Measurements from ENCODE around the gene GRID2. TPM values are rescaled to one million over a fixed set of nuclear protein-coding genes. Genes with fewer than 3 reads are reported as not detected.

Gene GRID2
- total and polyA plus RNA-seq, 8 donors: 0.14 to 0.36 (median 0.22) TPM

DNA sequence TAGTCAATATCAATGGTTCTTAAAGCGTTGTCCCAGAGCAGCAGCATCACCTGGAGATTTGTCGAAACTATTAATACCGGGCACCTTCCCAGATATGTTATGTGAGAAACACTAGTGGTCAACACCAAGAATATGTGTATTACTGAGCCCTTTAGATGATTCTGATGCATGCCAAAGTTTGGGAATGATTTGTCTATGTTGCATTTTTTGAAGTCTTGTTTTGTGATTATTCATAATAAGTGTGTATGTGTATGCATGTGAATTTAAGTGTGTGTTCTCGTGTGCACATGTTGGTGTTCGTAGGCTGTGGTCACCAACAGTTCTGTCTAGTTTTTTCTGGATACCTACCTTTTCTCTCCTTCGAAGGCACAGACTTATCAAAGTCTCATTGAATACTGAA, 749.4 kb downstream of the GRID2 start:
- no peak overlapping the region for H3K27ac ChIP-seq
- TF ChIP-seq, protein P1, sequence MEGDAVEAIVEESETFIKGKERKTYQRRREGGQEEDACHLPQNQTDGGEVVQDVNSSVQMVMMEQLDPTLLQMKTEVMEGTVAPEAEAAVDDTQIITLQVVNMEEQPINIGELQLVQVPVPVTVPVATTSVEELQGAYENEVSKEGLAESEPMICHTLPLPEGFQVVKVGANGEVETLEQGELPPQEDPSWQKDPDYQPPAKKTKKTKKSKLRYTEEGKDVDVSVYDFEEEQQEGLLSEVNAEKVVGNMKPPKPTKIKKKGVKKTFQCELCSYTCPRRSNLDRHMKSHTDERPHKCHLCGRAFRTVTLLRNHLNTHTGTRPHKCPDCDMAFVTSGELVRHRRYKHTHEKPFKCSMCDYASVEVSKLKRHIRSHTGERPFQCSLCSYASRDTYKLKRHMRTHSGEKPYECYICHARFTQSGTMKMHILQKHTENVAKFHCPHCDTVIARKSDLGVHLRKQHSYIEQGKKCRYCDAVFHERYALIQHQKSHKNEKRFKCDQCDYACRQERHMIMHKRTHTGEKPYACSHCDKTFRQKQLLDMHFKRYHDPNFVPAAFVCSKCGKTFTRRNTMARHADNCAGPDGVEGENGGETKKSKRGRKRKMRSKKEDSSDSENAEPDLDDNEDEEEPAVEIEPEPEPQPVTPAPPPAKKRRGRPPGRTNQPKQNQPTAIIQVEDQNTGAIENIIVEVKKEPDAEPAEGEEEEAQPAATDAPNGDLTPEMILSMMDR (IDR thresholded peaks at IDR 0.05): no peak
- intact Hi-C loops (cut with DNase I): no loop called here
- H3K9me3 ChIP-seq: no peaks in the 10 kb centered on the region
- no peak for ATAC-seq
- no peak for DNase-seq
- H3K4me1 ChIP-seq: no peaks in the 10 kb centered on the region
- H3K4me3 ChIP-seq: no peak overlapping the region
- H3K27me3 ChIP-seq: no peaks in the 10 kb centered on the region
- H3K36me3 ChIP-seq: no peaks in the 10 kb centered on the region

DNA sequence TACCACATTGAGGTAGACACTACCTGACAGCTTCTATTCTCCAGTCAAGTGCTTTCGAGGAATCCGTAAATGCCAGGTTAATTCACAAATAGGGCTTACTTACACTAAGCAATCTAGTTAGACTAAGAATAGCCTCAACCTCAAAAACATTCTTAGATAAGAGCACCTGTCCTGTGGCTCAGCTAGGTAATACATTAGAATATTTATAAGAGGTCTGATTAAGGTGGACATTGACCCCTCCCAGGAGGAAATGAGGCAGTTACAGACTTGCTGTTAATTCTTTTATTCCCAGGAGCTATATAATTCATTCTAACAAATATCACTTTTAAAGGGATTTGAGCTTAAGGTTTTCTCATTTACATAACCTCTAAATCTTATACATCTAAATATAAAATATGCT, 758.1 kb downstream of the GRID2 start:
- Histone ChIP-seq H3K36me3 (no peaks in the 10 kb centered on the region), H3K4me1 (no peaks in the 10 kb centered on the region), H3K4me3 (no peak overlapping the region), H3K9me3 (no peaks in the 10 kb centered on the region), H3K27ac (no peak overlapping the region), H3K27me3 (no peaks in the 10 kb centered on the region)
- TF ChIP-seq, protein P1 (IDR thresholded peaks at IDR 0.05): no peak
- DNase-seq (no peak), ATAC-seq (no peak)
- intact Hi-C loops (cut with DNase I): no loop called here

DNA sequence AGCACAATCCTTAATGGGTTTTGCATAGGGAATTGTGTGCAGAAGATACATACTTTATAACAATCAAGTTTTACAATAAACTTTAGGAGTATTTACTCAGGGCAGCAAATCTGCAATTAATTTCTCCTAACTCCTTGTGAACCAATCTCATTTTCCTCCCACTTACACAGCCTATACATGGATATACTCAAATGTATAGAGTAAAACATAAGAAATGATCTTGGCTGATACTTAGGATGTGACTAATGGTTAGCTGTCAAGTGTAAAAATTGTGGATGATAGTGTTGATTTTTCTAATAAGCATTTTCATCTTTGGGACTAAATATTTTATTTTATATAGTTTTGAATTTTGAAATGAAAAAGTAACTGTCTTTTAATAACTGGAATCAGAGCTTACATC, 759.6 kb downstream of the GRID2 start:
- TF ChIP-seq, protein P1 (IDR thresholded peaks at IDR 0.05): no peak
- Histone ChIP-seq H3K27me3 (no peaks in the 10 kb centered on the region), H3K9me3 (no peaks in the 10 kb centered on the region), H3K27ac (no peak overlapping the region), H3K4me3 (no peak overlapping the region), H3K36me3 (no peaks in the 10 kb centered on the region), H3K4me1 (no peaks in the 10 kb centered on the region)
- ATAC-seq (no peak), DNase-seq (no peak)
- intact Hi-C loops (cut with DNase I): no loop called here

DNA sequence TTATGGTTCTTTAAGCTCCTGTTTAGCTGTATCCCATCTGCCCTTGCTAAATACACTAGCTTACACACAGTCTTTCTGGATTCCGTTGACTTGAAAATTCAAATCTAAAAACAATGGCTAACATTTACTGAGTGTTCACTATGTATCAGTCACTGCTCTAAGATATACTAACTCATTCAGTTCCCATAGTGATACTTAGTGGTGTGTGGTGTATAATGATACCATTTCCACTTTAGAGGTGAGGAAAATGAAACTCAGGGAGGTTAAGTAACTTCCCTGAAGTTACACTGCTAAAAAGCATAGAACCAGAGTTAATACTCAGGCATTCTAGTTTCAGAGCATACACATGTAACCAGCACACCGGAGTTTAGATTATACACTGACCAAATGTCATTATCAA, 762.0 kb downstream of the GRID2 start:
- DNase-seq (no peak), ATAC-seq (no peak)
- Histone ChIP-seq H3K4me1 (no peaks in the 10 kb centered on the region), H3K4me3 (no peak overlapping the region), H3K27ac (no peak overlapping the region), H3K36me3 (no peaks in the 10 kb centered on the region), H3K9me3 (no peaks in the 10 kb centered on the region), H3K27me3 (no peaks in the 10 kb centered on the region)
- TF ChIP-seq, protein P1 (IDR thresholded peaks at IDR 0.05): no peak
- intact Hi-C loops (cut with DNase I): no loop called here

DNA sequence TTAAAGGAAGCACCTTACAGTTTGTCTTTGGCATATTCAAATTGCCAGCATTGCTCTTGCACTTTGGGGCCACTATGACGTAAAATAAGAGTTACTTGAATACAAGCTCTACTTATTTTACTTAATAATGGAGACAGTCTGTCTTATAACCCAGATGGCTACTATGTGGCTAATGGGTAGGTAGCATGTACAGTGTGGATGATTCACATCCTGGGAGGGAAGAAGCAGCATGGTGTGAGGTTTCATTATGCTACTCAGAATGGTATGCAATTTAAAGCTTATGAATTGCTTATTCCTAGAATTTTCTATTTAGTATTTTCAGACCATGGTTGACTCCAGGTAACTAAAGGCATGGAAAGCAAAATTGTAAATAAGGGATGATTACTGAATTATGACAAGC, 763.0 kb downstream of the GRID2 start:
- no peaks in the 10 kb centered on the region for H3K27me3 ChIP-seq
- intact Hi-C loops (cut with DNase I): no loop called here
- H3K36me3 ChIP-seq: no peaks in the 10 kb centered on the region
- H3K4me1 ChIP-seq: no peaks in the 10 kb centered on the region
- DNase-seq (no peak), ATAC-seq (no peak)
- TF ChIP-seq, protein P1 (IDR thresholded peaks at IDR 0.05): no peak
- H3K27ac ChIP-seq: no peak overlapping the region
- H3K9me3 ChIP-seq: no peaks in the 10 kb centered on the region
- no peak overlapping the region for H3K4me3 ChIP-seq

Data from left lung (tissue), 10 donors.